H9 (cell line): ENCODE results near the gene CCDC71L. TPM values are rescaled to one million over a fixed set of nuclear protein-coding genes. Genes with fewer than 3 reads are reported as not detected.

Source experiments
- DNase-seq: peaks from one replicate; pipeline ENCODE4 v3.0.0-alpha.2; 2017
- H2AFZ ChIP-seq: one replicate; pipeline ENCODE4 v1.6.1; 2013; ENCODE audit warnings: mild to moderate bottlenecking, low read length, control low read depth, moderate library complexity
- H2AK5ac ChIP-seq: 2 replicates; pipeline ENCODE4 v1.6.1; 2013; ENCODE audit warnings: low read length, control low read depth, mixed read lengths; ENCODE audit not compliant: insufficient read length
- H2BK120ac ChIP-seq: one replicate; pipeline ENCODE4 v1.6.1; 2013; ENCODE audit warnings: low read depth, mild to moderate bottlenecking, low read length, control low read depth, inconsistent platforms; ENCODE audit not compliant: poor library complexity, severe bottlenecking
- H2BK12ac ChIP-seq: 2 replicates; pipeline ENCODE4 v1.6.1; 2013; ENCODE audit warnings: low read length, control low read depth, mixed read lengths, low read depth; ENCODE audit not compliant: insufficient read length
- H2BK15ac ChIP-seq: 2 replicates; pipeline ENCODE4 v1.6.1; 2013; ENCODE audit warnings: low read depth, low read length, control low read depth
- H2BK20ac ChIP-seq: one replicate; pipeline ENCODE4 v1.6.1; 2013; ENCODE audit warnings: low read depth, mild to moderate bottlenecking, low read length, control low read depth, inconsistent platforms; ENCODE audit not compliant: poor library complexity, severe bottlenecking
- H2BK5ac ChIP-seq: 2 replicates; pipeline ENCODE4 v1.6.1; 2013; ENCODE audit warnings: low read length, control low read depth, mixed read lengths; ENCODE audit not compliant: insufficient read length
- H3K14ac ChIP-seq: 2 replicates; pipeline ENCODE4 v1.6.1; 2013; ENCODE audit warnings: low read length, control low read depth; ENCODE audit not compliant: insufficient read depth
- H3K18ac ChIP-seq: 2 replicates; pipeline ENCODE4 v1.6.1; 2013; ENCODE audit warnings: low read depth, mild to moderate bottlenecking, mixed read lengths, low read length, control low read depth; ENCODE audit not compliant: insufficient read length
- H3K23ac ChIP-seq: 2 replicates; pipeline ENCODE4 v1.6.1; 2013; ENCODE audit warnings: low read length, control low read depth, mixed read lengths, low read depth; ENCODE audit not compliant: insufficient read length
- H3K23me2 ChIP-seq: 2 replicates; pipeline ENCODE4 v1.6.1; 2013; ENCODE audit warnings: low read depth, mild to moderate bottlenecking, mixed read lengths, low read length, control low read depth; ENCODE audit not compliant: insufficient read length, poor library complexity, severe bottlenecking
- H3K27ac ChIP-seq: 2 replicates; pipeline ENCODE4 v1.5.1; 2013; ENCODE audit warnings: low read length, control low read depth, mixed read lengths, low read depth; ENCODE audit not compliant: insufficient read length
- H3K27me3 ChIP-seq: 2 replicates; pipeline ENCODE4 v1.6.1; 2013; ENCODE audit warnings: low read length, control low read depth, inconsistent platforms; ENCODE audit not compliant: insufficient read depth
- H3K4ac ChIP-seq: 2 replicates; pipeline ENCODE4 v1.6.1; 2013; ENCODE audit warnings: low read depth, mild to moderate bottlenecking, control low read depth, inconsistent platforms, low read length, moderate library complexity
- H3K4me1 ChIP-seq: 2 replicates; pipeline ENCODE4 v1.6.1; 2013; ENCODE audit warnings: low read length, control low read depth, inconsistent platforms; ENCODE audit not compliant: insufficient read depth
- H3K4me2 ChIP-seq: 2 replicates; pipeline ENCODE4 v1.6.1; 2013; ENCODE audit warnings: low read length, control low read depth, mixed read lengths; ENCODE audit not compliant: insufficient read length, insufficient read depth
- H3K56ac ChIP-seq: 2 replicates; pipeline ENCODE4 v1.6.1; 2013; ENCODE audit warnings: low read depth, mild to moderate bottlenecking, mixed read lengths, low read length, control low read depth; ENCODE audit not compliant: insufficient read length
- H3K79me1 ChIP-seq: 2 replicates; pipeline ENCODE4 v1.6.1; 2013; ENCODE audit warnings: low read depth, mild to moderate bottlenecking, moderate library complexity, low read length, control low read depth, inconsistent platforms; ENCODE audit not compliant: insufficient read depth, poor library complexity, severe bottlenecking
- H3K79me2 ChIP-seq: 2 replicates; pipeline ENCODE4 v1.6.1; 2013; ENCODE audit warnings: low read length, control low read depth, inconsistent platforms; ENCODE audit not compliant: insufficient read depth
- H3K9ac ChIP-seq: 2 replicates; pipeline ENCODE4 v1.6.1; 2013; ENCODE audit warnings: low read length, control low read depth, mixed read lengths; ENCODE audit not compliant: insufficient read length; ENCODE audit errors: extremely low read depth
- H3K9me3 ChIP-seq: one replicate; pipeline ENCODE4 v1.6.1; 2013; ENCODE audit warnings: low read depth, low read length, inconsistent platforms; ENCODE audit not compliant: control insufficient read depth
- H3T11ph ChIP-seq: one replicate; pipeline ENCODE4 v1.6.1; 2013; ENCODE audit warnings: mild to moderate bottlenecking, low read length, control low read depth, inconsistent platforms
- H4K20me1 ChIP-seq: one replicate; pipeline ENCODE4 v1.6.1; 2013; ENCODE audit not compliant: control insufficient read depth, insufficient read length, insufficient read depth
- H4K5ac ChIP-seq: 2 replicates; pipeline ENCODE4 v1.6.1; 2013; ENCODE audit warnings: low read depth, mild to moderate bottlenecking, mixed read lengths, low read length, control low read depth; ENCODE audit not compliant: insufficient read length
- H4K8ac ChIP-seq: replicated peaks from 2 replicates; pipeline ENCODE4 v1.6.1; 2013; ENCODE audit warnings: low read length, control low read depth, mixed read lengths, low read depth; ENCODE audit not compliant: insufficient read length
- H4K91ac ChIP-seq: 2 replicates; pipeline ENCODE4 v1.6.1; 2013; ENCODE audit warnings: low read depth, mild to moderate bottlenecking, moderate library complexity, mixed read lengths, low read length, control low read depth; ENCODE audit not compliant: insufficient read length
- H3K27ac Mint-ChIP-seq, 3 experiments: 2 replicates in 2 of 3; 3 replicates in 1 of 3; pipeline ENCODE4 v1.8.0; 2020 to 2021; ENCODE audit warnings: mixed read lengths in 3 of 3, mild to moderate bottlenecking in 1 of 3, moderate library complexity in 1 of 3
- H3K27me3 Mint-ChIP-seq: 2 replicates; pipeline ENCODE4 v1.8.0; 2021; ENCODE audit warnings: low read depth, mild to moderate bottlenecking, moderate library complexity, mixed read lengths
- H3K36me3 Mint-ChIP-seq, 3 experiments: 2 replicates in 2 of 3; 3 replicates in 1 of 3; pipeline ENCODE4 v1.8.0; 2020 to 2021; ENCODE audit warnings: low read depth in 3 of 3, mixed read lengths in 3 of 3; ENCODE audit not compliant: insufficient read depth in 1 of 3
- H3K4me1 Mint-ChIP-seq, 2 experiments: 2 replicates each; pipeline ENCODE4 v1.8.0; 2020; ENCODE audit warnings: mixed read lengths in 2 of 2
- H3K4me3 Mint-ChIP-seq, 2 experiments: 2 replicates in 1 of 2; 3 replicates in 1 of 2; pipeline ENCODE4 v1.8.0; 2020 to 2021; ENCODE audit warnings: mild to moderate bottlenecking in 2 of 2, mixed read lengths in 2 of 2, moderate library complexity in 1 of 2
- H3K9me3 Mint-ChIP-seq, 2 experiments: 2 replicates in 1 of 2; 3 replicates in 1 of 2; pipeline ENCODE4 v1.8.0; 2020; ENCODE audit warnings: mild to moderate bottlenecking in 2 of 2, mixed read lengths in 2 of 2, moderate library complexity in 1 of 2
- WGBS: extraction: QIAGEN DNeasy Blood & Tissue Kit; methylation state at CpG from one replicate; pipeline ENCODE4 v1.1.7; 2013; ENCODE audit warnings: missing lambda C conversion rate, low lambda C conversion rate, mixed read lengths; ENCODE audit not compliant: insufficient read length; ENCODE audit errors: extremely low coverage; 5-methylcytosine and 5-hydroxymethylcytosine counted together
- total RNA-seq: library from RNA; stranded (reverse); gene quantifications from 2 replicates; pipeline ENCODE4 v1.2.1, GENCODE V29; 2021
- TF ChIP-seq, protein P1 (sequence below): fragments of 200-600 bp; sonication (generic); conservative IDR thresholded peaks from 3 replicates; pipeline ENCODE4 v1.8.0; 2021; ENCODE audit warnings: antibody characterized with exemption, mild to moderate bottlenecking

Gene CCDC71L
- total RNA-seq, 1 experiment from 2014 or later = 13.7 TPM

DNA sequence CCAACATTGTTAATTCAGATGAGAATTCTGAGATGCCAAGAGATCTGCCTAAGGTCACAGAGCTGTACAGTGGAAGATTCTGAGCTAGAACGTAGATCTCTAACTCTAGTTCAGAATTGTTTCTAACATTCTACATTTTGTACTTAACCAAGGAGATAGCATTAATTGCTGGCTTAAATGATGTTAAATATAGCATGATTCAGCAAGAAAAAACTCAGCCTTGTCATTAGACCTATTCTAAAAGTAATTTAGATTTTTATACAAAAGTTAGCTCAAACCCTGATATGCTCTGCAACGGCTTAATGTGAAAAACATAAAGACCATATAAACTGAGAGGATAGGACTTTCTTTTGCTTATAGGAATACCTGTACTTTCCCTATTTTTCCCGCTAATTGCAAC lies 3.4 kb upstream of the CCDC71L start:
- no CpG with 5 or more reads among the region's 3 CpGs for WGBS
- Histone ChIP-seq H2AFZ (no peak overlapping the region), H2AK5ac (no peak overlapping the region), H4K8ac (no peak overlapping the region), H4K5ac (no peak overlapping the region), H3K9ac (no peak overlapping the region), H2BK5ac (no peak overlapping the region), H3K9me3 (no peaks in the 10 kb centered on the region), H3K56ac (no peak overlapping the region), H2BK120ac (no peak overlapping the region), H3K4ac (no peak overlapping the region), H3K23ac (no peak overlapping the region), H3K14ac (no peak overlapping the region), H2BK12ac (no peak overlapping the region), H3T11ph (no peak overlapping the region), H3K27ac (no peak overlapping the region), H3K4me1 (no peaks in the 10 kb centered on the region), H3K23me2 (peaks cover 5% of the 10 kb centered on the region), H4K91ac (no peak overlapping the region), H4K20me1 (no peaks in the 10 kb centered on the region), H3K27me3 (no peaks in the 10 kb centered on the region), H3K79me1 (no peaks in the 10 kb centered on the region), H3K18ac (no peak overlapping the region), H2BK15ac (no peak overlapping the region), H2BK20ac (no peak overlapping the region), H3K4me2 (no peak overlapping the region), H3K79me2 (no peaks in the 10 kb centered on the region; the same call in 1 of the 2 replicates)
- Mint-ChIP-seq H3K36me3 (no peaks in the 10 kb centered on the region; a peak in 1 of 7 replicates), H3K27me3 (no peaks in the 10 kb centered on the region; the same call in none of the 2 replicates), H3K27ac (no peak overlapping the region), H3K4me3 (no peak overlapping the region), H3K9me3 (peaks cover 0 to 5% of the 10 kb centered on the region in 2 experiments; a peak in 2 of 5 replicates), H3K4me1 (peaks cover 3 to 8% of the 10 kb centered on the region in 2 experiments; a peak in 3 of 4 replicates)
- TF ChIP-seq, protein P1, sequence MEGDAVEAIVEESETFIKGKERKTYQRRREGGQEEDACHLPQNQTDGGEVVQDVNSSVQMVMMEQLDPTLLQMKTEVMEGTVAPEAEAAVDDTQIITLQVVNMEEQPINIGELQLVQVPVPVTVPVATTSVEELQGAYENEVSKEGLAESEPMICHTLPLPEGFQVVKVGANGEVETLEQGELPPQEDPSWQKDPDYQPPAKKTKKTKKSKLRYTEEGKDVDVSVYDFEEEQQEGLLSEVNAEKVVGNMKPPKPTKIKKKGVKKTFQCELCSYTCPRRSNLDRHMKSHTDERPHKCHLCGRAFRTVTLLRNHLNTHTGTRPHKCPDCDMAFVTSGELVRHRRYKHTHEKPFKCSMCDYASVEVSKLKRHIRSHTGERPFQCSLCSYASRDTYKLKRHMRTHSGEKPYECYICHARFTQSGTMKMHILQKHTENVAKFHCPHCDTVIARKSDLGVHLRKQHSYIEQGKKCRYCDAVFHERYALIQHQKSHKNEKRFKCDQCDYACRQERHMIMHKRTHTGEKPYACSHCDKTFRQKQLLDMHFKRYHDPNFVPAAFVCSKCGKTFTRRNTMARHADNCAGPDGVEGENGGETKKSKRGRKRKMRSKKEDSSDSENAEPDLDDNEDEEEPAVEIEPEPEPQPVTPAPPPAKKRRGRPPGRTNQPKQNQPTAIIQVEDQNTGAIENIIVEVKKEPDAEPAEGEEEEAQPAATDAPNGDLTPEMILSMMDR = no peak
- DNase-seq = no peak
